GM12878 (cell line): Measurements from ENCODE around the gene PRC1. TPM values are rescaled to one million over a fixed set of nuclear protein-coding genes. Genes with fewer than 3 reads are reported as not detected.

Experiments used
- ATAC-seq: fragments of 200-7000 bp; cut with Tn5 transposase; 3 replicates; pipeline ENCODE4 v1.9.1; 2020; ENCODE audit warnings: mild to moderate bottlenecking, moderate library complexity
- BruUV-seq: library from RNA; stranded (reverse); fragments of 400-500 nt; replicated peaks from 2 replicates; lab custom pipeline; 2021; lab: Mats Ljungman, UMichigan
- CTCF ChIA-PET: fragments of 300-600 bp; sonication (Branson Sonifier 250); formaldehyde crosslinking; extraction: SDS; loops from one replicate; lab custom pipeline; 2021; ENCODE audit warnings: inconsistent platforms; lab: Yijun Ruan, JAX
- POLR2A ChIA-PET: fragments of 350-600 bp; formaldehyde crosslinking; extraction: SDS; loops from one replicate; lab custom pipeline; 2021; ENCODE audit warnings: inconsistent platforms; lab: Charles Lee
- RAD21 ChIA-PET: fragments of 300-600 bp; sonication (Branson Sonifier 250); formaldehyde crosslinking; loops from one replicate; lab custom pipeline; 2023; ENCODE audit warnings: antibody characterized with exemption; ENCODE audit not compliant: unreplicated experiment; lab: Charles Lee
- SMC1A ChIA-PET: fragments of 300-600 bp; sonication (Branson Sonifier 250); formaldehyde crosslinking; loops from one replicate; lab custom pipeline; 2023; ENCODE audit not compliant: unreplicated experiment, uncharacterized antibody; lab: Charles Lee
- DNase-seq: peaks from one replicate; pipeline ENCODE4 v3.0.0-alpha.2; 2011; ENCODE audit warnings: low read depth, low spot score
- FAIRE-seq: peaks from 3 replicates; lab custom pipeline; 2011; peaks lifted over from hg19 to GRCh38; lab: Jason Lieb, UNC
- H2AFZ ChIP-seq: 2 replicates; pipeline ENCODE4 v1.6.0; 2011; ENCODE audit warnings: low read depth, low read length, control low read depth; ENCODE audit not compliant: control insufficient read depth
- H3K27ac ChIP-seq: 2 replicates; pipeline ENCODE4 v1.5.1; 2011; ENCODE audit warnings: control low read depth; ENCODE audit not compliant: control insufficient read depth, insufficient read depth
- H3K27me3 ChIP-seq, 2 experiments: replicated peaks in 1 of 2; 2 replicates each; pipeline versions ENCODE4 v1.6.0 to v1.6.1; 2011; ENCODE audit warnings: low read length in 1 of 2; ENCODE audit not compliant: control insufficient read depth in 2 of 2, insufficient read depth in 2 of 2
- H3K36me3 ChIP-seq, 2 experiments: 2 replicates each; pipeline ENCODE4 v1.5.1; 2011; ENCODE audit warnings: low read length in 1 of 2; ENCODE audit not compliant: control insufficient read depth in 2 of 2, insufficient read depth in 2 of 2
- H3K4me1 ChIP-seq: 2 replicates; pipeline ENCODE4 v1.6.1; 2011; ENCODE audit warnings: mild to moderate bottlenecking, low read length, moderate library complexity, mixed read lengths; ENCODE audit not compliant: control insufficient read depth, insufficient read depth
- H3K4me2 ChIP-seq: 2 replicates; pipeline ENCODE4 v1.6.0; 2011; ENCODE audit warnings: control low read depth; ENCODE audit not compliant: control insufficient read depth, insufficient read depth
- H3K4me3 ChIP-seq: fragments of 200-600 bp; sonication (generic); 2 replicates; pipeline ENCODE4 v1.5.1; 2016
- H3K79me2 ChIP-seq: 2 replicates; pipeline ENCODE4 v1.6.0; 2011; ENCODE audit warnings: low read length; ENCODE audit not compliant: control insufficient read depth, insufficient read depth
- H3K9ac ChIP-seq: 2 replicates; pipeline ENCODE4 v1.8.0; 2011; ENCODE audit warnings: low read length, control low read depth, mixed read lengths; ENCODE audit not compliant: control insufficient read depth, insufficient read depth
- H3K9me3 ChIP-seq: replicated peaks from 3 replicates; pipeline ENCODE4 v1.5.1; 2011; ENCODE audit warnings: mild to moderate bottlenecking, low read length; ENCODE audit not compliant: control insufficient read depth, insufficient read depth
- H4K20me1 ChIP-seq: 2 replicates; pipeline ENCODE4 v1.6.0; 2011; ENCODE audit not compliant: control insufficient read depth, insufficient read depth
- CBX5 ChIP-seq: sonication (generic); IDR thresholded peaks from 2 replicates; pipeline ENCODE4 v1.6.1; 2016; ENCODE audit warnings: low read depth, moderate library complexity, mild to moderate bottlenecking, inconsistent platforms
- CEBPB ChIP-seq, 2 experiments: fragments of 150-350 bp in 1 of 2; IDR thresholded peaks; 2 replicates each; pipeline ENCODE4 v1.6.1; 2012 to 2014; ENCODE audit warnings: low read depth in 2 of 2, low read length in 2 of 2, borderline replicate concordance in 1 of 2, inconsistent platforms in 1 of 2
- CHD1 ChIP-seq: IDR thresholded peaks from 2 replicates; pipeline ENCODE4 v1.6.1; 2012; ENCODE audit warnings: low read depth, low read length, improper control_type of control experiment
- HDGF ChIP-seq: fragments of 450-650 bp; IDR thresholded peaks from 2 replicates; pipeline ENCODE4 v1.6.1; 2016; ENCODE audit warnings: antibody characterized with exemption
- JUND ChIP-seq: IDR thresholded peaks from 2 replicates; pipeline ENCODE4 v1.6.1; 2012; ENCODE audit warnings: low read depth, mild to moderate bottlenecking, low read length, improper control_type of control experiment, moderate library complexity
- MTA2 ChIP-seq: fragments of 450-650 bp; IDR thresholded peaks from 2 replicates; pipeline ENCODE4 v1.6.1; 2016; ENCODE audit warnings: low read depth, mild to moderate bottlenecking, moderate library complexity
- PRDM15 ChIP-seq: fragments of 450-650 bp; formaldehyde crosslinking; IDR thresholded peaks from 2 replicates; pipeline ENCODE4 v1.4.0; 2020; ENCODE audit warnings: mild to moderate bottlenecking, moderate library complexity
- RELA ChIP-seq: fragments of 450-650 bp; IDR thresholded peaks from 2 replicates; pipeline ENCODE4 v1.8.0; 2014; ENCODE audit warnings: borderline replicate concordance; ENCODE audit not compliant: partially characterized antibody
- STAT1 ChIP-seq: fragments of 450-650 bp; conservative IDR thresholded peaks from 2 replicates; pipeline ENCODE4 v1.6.1; 2014; ENCODE audit warnings: antibody characterized with exemption, mild to moderate bottlenecking
- ZNF384 ChIP-seq: IDR thresholded peaks from 2 replicates; pipeline ENCODE4 v1.6.1; 2012; ENCODE audit warnings: low read depth, mild to moderate bottlenecking, low read length, improper control_type of control experiment, borderline replicate concordance
- ZNF687 ChIP-seq: fragments of 450-650 bp; IDR thresholded peaks from 2 replicates; pipeline ENCODE4 v1.6.1; 2017; ENCODE audit warnings: mild to moderate bottlenecking, moderate library complexity
- WGBS: methylation state at CpG from one replicate; pipeline ENCODE4 v1.1.6; 2016; ENCODE audit warnings: low lambda C conversion rate; ENCODE audit not compliant: insufficient replicate concordance, insufficient coverage; ENCODE audit errors: missing lambda C conversion rate; 5-methylcytosine and 5-hydroxymethylcytosine counted together
- in situ Hi-C: fragments of 300-500 bp; cut with MboI; formaldehyde crosslinking; loops from 9 replicates; pipeline ENCODE4 v1.14.3; 2018; ENCODE audit warnings: mixed read lengths
- intact Hi-C: fragments of 100-400 bp; cut with micrococcal nuclease; formaldehyde crosslinking; loops from one replicate; pipeline ENCODE4 v1.14.2; 2022; ENCODE audit not compliant: unreplicated experiment
- polyA plus RNA-seq, 11 experiments: library from polyadenylated mRNA; depleted of rRNA in 4 of 11; unstranded in 6 of 11; stranded (reverse) in 5 of 11; fragments of >200 nt; fragmentation: Nextera tagmentation in 4 of 11; fragmentation: Illumina TruSeq in 1 of 11; extraction: Ambion mirVana in 4 of 11; extraction: Trizol in 1 of 11; gene quantifications; 1 replicate in 1 of 11; 2 replicates in 10 of 11; pipeline versions ENCODE4 v1.2.1 to v1.2.3, GENCODE V29; 2011 to 2016; ENCODE audit warnings: inconsistent platforms in 2 of 11, missing spikeins in 2 of 11, low read depth in 1 of 11
- total RNA-seq, 4 experiments: library from RNA; depleted of rRNA in 3 of 4; stranded (reverse); fragments of >200 nt in 3 of 4; fragmentation: Illumina TruSeq in 1 of 4; extraction: Trizol in 1 of 4; gene quantifications; 2 replicates each; pipeline versions ENCODE4 v1.2.1 to v1.2.3, GENCODE V29; 2013 to 2021

PRC1 gene
- total and polyA plus RNA-seq, 10 of the 15 experiments (the other 5 are each of a cell fraction or from before 2014, with no cell fraction given): 100 to 241 (median 131) TPM

- TF ChIP-seq HDGF: no peak
Measured at GRCh38 chr15:90957031-90957790, 37.1 kb downstream of the PRC1 start (continued).

- Histone ChIP-seq H3K36me3 (peaks cover 22 to 25% of the 10 kb centered on the region in 2 experiments), H3K9ac (peak overlapping the region; percentile 98), H3K4me3 (peak overlapping the region; percentile 87), H3K4me1 (peaks cover 3% of the 10 kb centered on the region; the same call in 1 of the 2 replicates), H3K9me3 (no peaks in the 10 kb centered on the region), H3K27ac (peak overlapping the region; percentile 98), H3K27me3 (no peaks in the 10 kb centered on the region), H4K20me1 (no peaks in the 10 kb centered on the region), H2AFZ (no peak overlapping the region), H3K4me2 (peak overlapping the region; percentile 78), H3K79me2 (peaks cover 24% of the 10 kb centered on the region)
- in situ Hi-C loops: loop anchor here (25.0 kb wide), 1 partner anchor 1369 kb away; the partner anchor contains the start of gene TICRR
- FAIRE-seq (no peak), ATAC-seq (peak; percentile 11), DNase-seq (no peak)
- ChIA-PET SMC1A (interaction anchor here (1.0 to 4.1 kb wide), 7 partner anchors 16 to 93 kb away, joined by 3 to 18 read pairs (median 4); partner anchors contain the start of genes HDDC3 and UNC45A), RAD21 (interaction anchor here (0.5 to 4.5 kb wide), 9 partner anchors 17 to 315 kb away, joined by 3 to 24 read pairs (median 3); partner anchors contain the start of genes HDDC3 and UNC45A), CTCF (interaction anchor here (0.6 to 6.4 kb wide), 22 partner anchors 10 to 912 kb away, joined by 3 to 74 read pairs (median 5); partner anchors contain the start of genes HDDC3 and UNC45A), POLR2A (interaction anchor here (0.5 to 3.6 kb wide), 3 partner anchors 16 to 212 kb away, joined by 3 to 26 read pairs (median 5); no protein-coding TSS in a partner anchor)
- WGBS: 51% methylated on average over 38 of the region's 56 CpGs
- intact Hi-C loops: loop anchor here (1.0 to 5.0 kb wide), 4 partner anchors 36 to 315 kb away; partner anchors contain the start of genes PRC1 and VPS33B
- no TSS peak for BruUV-seq
- TF ChIP-seq CHD1 (no peak), ZNF384 (no peak), RELA (no peak), PRDM15 (CRISPR knock-in tag) (no peak), CEBPB (IDR thresholded peaks at IDR 0.05; ENCODE audit: borderline replicate concordance in 1 of 2, low read depth in 2 of 2, low read length in 2 of 2) (no peak), JUND (no peak), CBX5 (0 out of 2 replicates have a peak, but pooled peaks have one; percentile 18), ZNF687 (no peak), STAT1 (no peak), MTA2 (no peak)
Measured at GRCh38 chr15:90956274-90957030, 37.9 kb downstream of the PRC1 start.
